MM.1S (cell line): ENCODE data around the gene CFI.

Experiments
- DNase-seq: peaks from one replicate; pipeline ENCODE4 v3.0.0-alpha.2; 2015
- H2AFZ ChIP-seq: fragments of 300-600 bp; sonication (generic); 2 replicates; pipeline ENCODE4 v1.6.0; 2016; ENCODE audit warnings: antibody characterized with exemption, low read length
- H3F3A ChIP-seq: fragments of 300-600 bp; sonication (generic); 2 replicates; pipeline ENCODE4 v1.6.1; 2016; ENCODE audit warnings: mild to moderate bottlenecking, antibody characterized with exemption, low read length, moderate library complexity, mixed read lengths; ENCODE audit not compliant: insufficient read depth
- H3K27ac ChIP-seq: fragments of 300-600 bp; sonication (generic); 2 replicates; pipeline ENCODE4 v1.5.1; 2016; ENCODE audit warnings: mild to moderate bottlenecking, low read length
- H3K27me3 ChIP-seq: fragments of 300-600 bp; sonication (generic); replicated peaks from 2 replicates; pipeline ENCODE4 v1.6.0; 2016; ENCODE audit warnings: low read length; ENCODE audit not compliant: insufficient read depth
- H3K36me3 ChIP-seq: fragments of 300-600 bp; sonication (generic); replicated peaks from 2 replicates; pipeline ENCODE4 v1.6.1; 2016; ENCODE audit warnings: mild to moderate bottlenecking, low read length, mixed read lengths; ENCODE audit not compliant: insufficient read depth
- H3K4me1 ChIP-seq: fragments of 300-600 bp; sonication (generic); 2 replicates; pipeline ENCODE4 v1.6.1; 2016; ENCODE audit warnings: low read length, mixed read lengths
- H3K4me2 ChIP-seq: fragments of 300-600 bp; sonication (generic); 2 replicates; pipeline ENCODE4 v1.6.0; 2016; ENCODE audit warnings: low read depth, low read length
- H3K4me3 ChIP-seq: fragments of 300-600 bp; sonication (generic); 2 replicates; pipeline ENCODE4 v1.5.1; 2016; ENCODE audit warnings: low read length, mixed read lengths
- H3K79me2 ChIP-seq: fragments of 300-600 bp; sonication (generic); 2 replicates; pipeline ENCODE4 v1.6.1; 2016; ENCODE audit warnings: mixed run types, low read length, mixed read lengths
- H3K9ac ChIP-seq: fragments of 300-600 bp; sonication (generic); 2 replicates; pipeline ENCODE4 v1.6.1; 2016; ENCODE audit warnings: low read length, mixed read lengths
- H3K9me2 ChIP-seq: fragments of 300-600 bp; sonication (generic); replicated peaks from 2 replicates; pipeline ENCODE4 v1.6.1; 2016; ENCODE audit warnings: mild to moderate bottlenecking, low read length, mixed read lengths; ENCODE audit not compliant: insufficient read depth
- H3K9me3 ChIP-seq: fragments of 300-600 bp; sonication (generic); replicated peaks from 2 replicates; pipeline ENCODE4 v1.6.1; 2016; ENCODE audit warnings: mild to moderate bottlenecking, low read length, mixed read lengths; ENCODE audit not compliant: insufficient read depth
- H4K20me1 ChIP-seq: fragments of 300-600 bp; sonication (generic); 2 replicates; pipeline ENCODE4 v1.6.1; 2016; ENCODE audit warnings: mild to moderate bottlenecking, low read length, moderate library complexity, mixed read lengths; ENCODE audit not compliant: insufficient read depth
- CTCF ChIP-seq: fragments of 300-600 bp; sonication (generic); IDR thresholded peaks from 2 replicates; pipeline ENCODE4 v1.5.1; 2016; ENCODE audit warnings: antibody characterized with exemption, low read length, mixed read lengths
- EZH2 ChIP-seq: fragments of 300-600 bp; sonication (generic); optimal IDR thresholded peaks from 2 replicates; pipeline ENCODE3; 2017; ENCODE audit warnings: low read depth, mild to moderate bottlenecking, antibody characterized with exemption, low read length, mixed read lengths
- EZH2phosphoT487 ChIP-seq: fragments of 300-600 bp; sonication (generic); IDR thresholded peaks from 2 replicates; pipeline ENCODE4 v1.6.1; 2018; ENCODE audit warnings: antibody characterized with exemption, low read length

CFI gene

GRCh38 chr4:109847896-109848442, 46.2 kb upstream of the CFI start, which contains the start of gene LRIT3:
Gene LRIT3 (plus strand): TSS chr4:109848107. CDS start chr4:109848202, 95 bp downstream.
- no peaks in the 10 kb centered on the region for H3K27me3 ChIP-seq
- no peak within 1 kb of the TSS for H2AFZ ChIP-seq
- no peaks in the 10 kb centered on the region for H3K9me2 ChIP-seq
- no peak within 1 kb of the TSS for H3K4me3 ChIP-seq
- no peak within 1 kb of the TSS for H3K4me2 ChIP-seq
- H3F3A ChIP-seq: no peaks in the 10 kb centered on the region
- no peaks in the 10 kb centered on the region for H3K36me3 ChIP-seq
- H3K27ac ChIP-seq: no peak within 1 kb of the TSS
- DNase-seq: no peak
- no peaks in the 10 kb centered on the region for H3K79me2 ChIP-seq
- TF ChIP-seq CTCF: no peak
- TF ChIP-seq EZH2: no peak
- no peak for TF ChIP-seq EZH2phosphoT487
- no peaks in the 10 kb centered on the region for H3K9me3 ChIP-seq
- H4K20me1 ChIP-seq: no peaks in the 10 kb centered on the region
- no peak within 1 kb of the TSS for H3K9ac ChIP-seq
- no peaks in the 10 kb centered on the region for H3K4me1 ChIP-seq

GRCh38 chr4:109846395-109847098, 44.7 kb upstream of the CFI start:
- no peaks in the 10 kb centered on the region for H3K9me2 ChIP-seq
- H3K9ac ChIP-seq: no peak overlapping the region
- TF ChIP-seq EZH2phosphoT487: no peak
- TF ChIP-seq EZH2: no peak
- TF ChIP-seq CTCF: no peak
- H3F3A ChIP-seq: no peaks in the 10 kb centered on the region
- no peaks in the 10 kb centered on the region for H3K79me2 ChIP-seq
- H4K20me1 ChIP-seq: no peaks in the 10 kb centered on the region
- DNase-seq: no peak
- no peak overlapping the region for H3K4me2 ChIP-seq
- H3K4me1 ChIP-seq: no peaks in the 10 kb centered on the region
- H3K9me3 ChIP-seq: no peaks in the 10 kb centered on the region
- no peak overlapping the region for H3K4me3 ChIP-seq
- H2AFZ ChIP-seq: no peak overlapping the region
- no peaks in the 10 kb centered on the region for H3K36me3 ChIP-seq
- no peaks in the 10 kb centered on the region for H3K27me3 ChIP-seq
- H3K27ac ChIP-seq: no peak overlapping the region

- Histone ChIP-seq H3K79me2 (no peaks in the 10 kb centered on the region), H3K9ac (no peak overlapping the region), H3K4me2 (no peak overlapping the region), H3K4me3 (no peak overlapping the region), H3F3A (no peaks in the 10 kb centered on the region), H3K27me3 (no peaks in the 10 kb centered on the region), H3K9me3 (no peaks in the 10 kb centered on the region), H3K36me3 (no peaks in the 10 kb centered on the region), H3K27ac (no peak overlapping the region), H3K9me2 (no peaks in the 10 kb centered on the region), H2AFZ (no peak overlapping the region), H4K20me1 (no peaks in the 10 kb centered on the region), H3K4me1 (no peaks in the 10 kb centered on the region)
- TF ChIP-seq EZH2 (no peak), CTCF (no peak), EZH2phosphoT487 (no peak)
- no peak for DNase-seq
Observed at GRCh38 chr4:109836985-109837384, 35.2 kb upstream of the CFI start.
